Natural killer cell (primary cell): ENCODE measurements around the gene MRPS15. TPM values are rescaled to one million over a fixed set of nuclear protein-coding genes. Genes with fewer than 3 reads are reported as not detected.
"Not testable (repeated sequence)": the region's sequence is repeated elsewhere in the genome, so short reads cannot be mapped to it uniquely, and the experiment has no call there.

Experiments
- ATAC-seq, 3 donors: fragments of 150-1000 bp in 2 of 3; fragments of 200-7000 bp in 1 of 3; cut with Tn5 transposase; 1 replicate in 1 of 3; 2 replicates in 2 of 3; pipeline ENCODE4 v1.10.0; 2021; ENCODE audit warnings: mild to moderate bottlenecking in 2 of 3, moderate library complexity in 2 of 3
- DNase-seq, 2 donors: peaks; one replicate each; pipeline versions ENCODE4 v3.0.0 to v3.0.0-alpha.2; 2013 to 2021; ENCODE audit warnings: mixed read lengths in 1 of 2
- H3K27ac ChIP-seq: one replicate; pipeline ENCODE4 v1.5.1; 2013; ENCODE audit warnings: mild to moderate bottlenecking, low read length
- H3K27me3 ChIP-seq: one replicate; pipeline ENCODE4 v1.6.1; 2013; ENCODE audit warnings: low read length; ENCODE audit not compliant: control insufficient read depth, insufficient read depth
- H3K36me3 ChIP-seq: one replicate; pipeline ENCODE4 v1.6.1; 2013; ENCODE audit warnings: low read length; ENCODE audit not compliant: control insufficient read depth, insufficient read depth
- H3K4me1 ChIP-seq: one replicate; pipeline ENCODE4 v1.6.1; 2013; ENCODE audit warnings: low read length; ENCODE audit not compliant: control insufficient read depth, insufficient read depth
- H3K4me3 ChIP-seq: one replicate; pipeline ENCODE4 v1.5.1; 2013; ENCODE audit warnings: low read length
- H3K9me3 ChIP-seq: one replicate; pipeline ENCODE4 v1.6.1; 2013; ENCODE audit warnings: low read length; ENCODE audit not compliant: control insufficient read depth, insufficient read depth
- H3K27ac Mint-ChIP-seq, 2 donors: one replicate each; pipeline ENCODE4 v1.8.0; 2022; ENCODE audit warnings: mild to moderate bottlenecking in 2 of 2, mixed read lengths in 2 of 2, moderate library complexity in 1 of 2
- H3K27me3 Mint-ChIP-seq, 2 donors: one replicate each; pipeline ENCODE4 v1.8.0; 2022; ENCODE audit warnings: low read depth in 2 of 2, mixed read lengths in 2 of 2
- H3K36me3 Mint-ChIP-seq: one replicate; pipeline ENCODE4 v1.8.0; 2022; ENCODE audit warnings: mixed read lengths
- H3K4me1 Mint-ChIP-seq, 2 donors: one replicate each; pipeline ENCODE4 v1.8.0; 2022; ENCODE audit warnings: mixed read lengths in 2 of 2
- H3K4me3 Mint-ChIP-seq: one replicate; pipeline ENCODE4 v1.8.0; 2022; ENCODE audit warnings: mild to moderate bottlenecking, moderate library complexity, mixed read lengths
- H3K9me3 Mint-ChIP-seq, 2 donors: one replicate each; pipeline ENCODE4 v1.8.0; 2022; ENCODE audit warnings: mixed read lengths in 2 of 2
- WGBS: methylation state at CpG from one replicate; pipeline ENCODE4 v1.1.7; 2013; ENCODE audit warnings: missing lambda C conversion rate; ENCODE audit not compliant: insufficient coverage; 5-methylcytosine and 5-hydroxymethylcytosine counted together
- intact Hi-C: fragments of 100-400 bp; cut with micrococcal nuclease; formaldehyde crosslinking; loops from one replicate; pipeline ENCODE4 v1.14.2; 2022
- total RNA-seq, 4 donors: library from RNA; stranded (reverse); fragments of 120-200 nt in 1 of 4; gene quantifications; one replicate each; pipeline versions ENCODE4 v1.2.3 to v1.2.4, GENCODE V29; 2013 to 2022
- TF ChIP-seq, protein P1 (sequence below): fragments of 200-600 bp; IDR thresholded peaks from one replicate; pipeline ENCODE4 v1.8.0; 2022; ENCODE audit warnings: antibody characterized with exemption

The MRPS15 gene
- 10 to 100 TPM; 28.2 to 38.2 (median 32.0) TPM for total RNA-seq
- 31.7 TPM for total RNA-seq (2013)

DNA sequence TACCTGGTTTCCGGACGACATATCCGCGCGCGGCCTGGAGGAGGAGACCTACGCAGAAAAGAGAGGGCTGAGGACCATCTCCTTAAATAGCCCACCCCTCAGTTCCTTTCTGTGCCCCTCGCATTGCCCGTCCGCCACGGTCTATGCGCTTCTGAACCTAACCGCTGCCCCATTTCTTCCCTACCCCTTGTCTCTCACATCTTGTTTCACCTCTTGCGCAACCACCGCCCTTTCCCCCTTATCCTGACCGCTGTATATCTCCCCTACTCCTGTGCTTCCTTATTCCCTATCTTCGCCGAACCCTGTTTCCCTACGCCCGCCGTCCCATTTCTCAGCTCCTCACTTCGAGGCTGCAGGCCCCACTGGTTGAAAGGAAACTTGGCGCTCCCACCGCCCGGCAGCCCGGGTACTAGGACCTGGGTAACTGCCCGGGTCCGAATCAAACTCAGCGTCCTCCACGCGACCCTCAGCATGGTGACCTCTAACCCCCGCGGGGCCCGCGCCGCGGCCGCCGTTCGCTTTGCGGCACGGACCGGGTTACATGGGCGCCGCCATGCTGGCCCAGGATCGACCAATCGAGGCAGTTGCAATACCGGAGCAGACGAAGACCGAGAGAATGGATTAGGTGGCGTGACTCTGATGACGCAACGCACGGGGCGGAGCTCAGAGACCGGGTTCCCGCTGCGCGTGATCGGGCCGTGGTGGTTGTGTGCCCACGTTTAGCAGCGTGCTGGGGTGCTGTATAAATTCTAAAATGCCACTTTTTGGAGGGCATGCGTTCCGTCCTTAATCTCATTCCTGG lies at the start of gene MRPS15:
MRPS15 (minus strand) TSS at position 582 of the 802 bp plus-strand sequence; CDS start at position 473, 109 bp downstream.
- intact Hi-C loops, result loop anchor here (1.0 kb wide), 2 partner anchors 14 to 315 kb away; partner anchors contain the start of genes OSCP1 and TRAPPC3
- TF ChIP-seq, protein P1, sequence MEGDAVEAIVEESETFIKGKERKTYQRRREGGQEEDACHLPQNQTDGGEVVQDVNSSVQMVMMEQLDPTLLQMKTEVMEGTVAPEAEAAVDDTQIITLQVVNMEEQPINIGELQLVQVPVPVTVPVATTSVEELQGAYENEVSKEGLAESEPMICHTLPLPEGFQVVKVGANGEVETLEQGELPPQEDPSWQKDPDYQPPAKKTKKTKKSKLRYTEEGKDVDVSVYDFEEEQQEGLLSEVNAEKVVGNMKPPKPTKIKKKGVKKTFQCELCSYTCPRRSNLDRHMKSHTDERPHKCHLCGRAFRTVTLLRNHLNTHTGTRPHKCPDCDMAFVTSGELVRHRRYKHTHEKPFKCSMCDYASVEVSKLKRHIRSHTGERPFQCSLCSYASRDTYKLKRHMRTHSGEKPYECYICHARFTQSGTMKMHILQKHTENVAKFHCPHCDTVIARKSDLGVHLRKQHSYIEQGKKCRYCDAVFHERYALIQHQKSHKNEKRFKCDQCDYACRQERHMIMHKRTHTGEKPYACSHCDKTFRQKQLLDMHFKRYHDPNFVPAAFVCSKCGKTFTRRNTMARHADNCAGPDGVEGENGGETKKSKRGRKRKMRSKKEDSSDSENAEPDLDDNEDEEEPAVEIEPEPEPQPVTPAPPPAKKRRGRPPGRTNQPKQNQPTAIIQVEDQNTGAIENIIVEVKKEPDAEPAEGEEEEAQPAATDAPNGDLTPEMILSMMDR, result no peak
- peak; percentile 98 to 100 (median 98) for ATAC-seq
- Histone ChIP-seq H3K4me3 (peak within 1 kb of the TSS; percentile 87), H3K27ac (peak within 1 kb of the TSS; percentile 66), H3K9me3 (no peaks in the 10 kb centered on the region), H3K27me3 (no peaks in the 10 kb centered on the region), H3K36me3 (peaks cover 14% of the 10 kb centered on the region), H3K4me1 (peaks cover 13% of the 10 kb centered on the region)
- under 1% methylated on average over 65 of the region's 65 CpGs for whole genome bisulfite sequencing
- Mint-ChIP-seq H3K27me3 (no peaks in the 10 kb centered on the region), H3K27ac (peak within 1 kb of the TSS; percentile 90 to 96), H3K36me3 (peaks cover 15% of the 10 kb centered on the region), H3K4me3 (peak within 1 kb of the TSS; percentile 99), H3K9me3 (no peaks in the 10 kb centered on the region), H3K4me1 (peaks cover 22 to 27% of the 10 kb centered on the region in 2 donors)
- DNase-seq, result peak; percentile 96 to 98

- no peaks in the 10 kb centered on the region for H3K4me1 ChIP-seq
- H3K27me3 ChIP-seq, result no peaks in the 10 kb centered on the region
- Mint-ChIP-seq H3K4me1 (no peaks in the 10 kb centered on the region), H3K4me3 (no peak overlapping the region), H3K9me3 (no peaks in the 10 kb centered on the region), H3K27ac (no peak overlapping the region), H3K36me3 (no peaks in the 10 kb centered on the region), H3K27me3 (peaks cover 0 to 2% of the 10 kb centered on the region in 2 donors)
- H3K9me3 ChIP-seq, result no peaks in the 10 kb centered on the region
- ATAC-seq (no peak), DNase-seq (no peak)
- TF ChIP-seq, protein P1, result no peak
- no peaks in the 10 kb centered on the region for H3K36me3 ChIP-seq
- intact Hi-C loops, result no loop called here
- WGBS, result 60% methylated on average over 1 of the region's 1 CpG
- H3K27ac ChIP-seq, result no peak overlapping the region
- H3K4me3 ChIP-seq, result no peak overlapping the region
Measured at GRCh38 chr1:36512842-36513241, 48.7 kb upstream of the MRPS15 start.

- H3K27me3 ChIP-seq, result no peaks in the 10 kb centered on the region
- ATAC-seq, result no peak
- no peak overlapping the region for H3K4me3 ChIP-seq
- Mint-ChIP-seq H3K4me1 (no peaks in the 10 kb centered on the region), H3K36me3 (no peaks in the 10 kb centered on the region), H3K27ac (no peak overlapping the region), H3K4me3 (no peak overlapping the region), H3K27me3 (peaks cover 0 to under 1% of the 10 kb centered on the region in 2 donors), H3K9me3 (no peaks in the 10 kb centered on the region)
- intact Hi-C loops, result no loop called here
- DNase-seq, result no peak
- WGBS, result 87% methylated on average over 15 of the region's 15 CpGs
- H3K9me3 ChIP-seq, result no peaks in the 10 kb centered on the region
- TF ChIP-seq, protein P1, result no peak
- no peaks in the 10 kb centered on the region for H3K36me3 ChIP-seq
- no peaks in the 10 kb centered on the region for H3K4me1 ChIP-seq
- H3K27ac ChIP-seq, result no peak overlapping the region
Measured at GRCh38 chr1:36511804-36512798, 47.9 kb upstream of the MRPS15 start.

GRCh38 chr1:36511220-36511619 lies 47.0 kb upstream of the MRPS15 start:
- H3K9me3 Mint-ChIP-seq, H3K4me1 Mint-ChIP-seq, DNase-seq, H3K27ac Mint-ChIP-seq, H3K36me3 ChIP-seq, H3K4me1 ChIP-seq, H3K27me3 ChIP-seq, H3K27me3 Mint-ChIP-seq, ATAC-seq, H3K4me3 Mint-ChIP-seq, H3K9me3 ChIP-seq, H3K4me3 ChIP-seq, intact Hi-C loops, H3K36me3 Mint-ChIP-seq, H3K27ac ChIP-seq: not testable (repeated sequence)
- 70% methylated on average over 2 of the region's 2 CpGs for WGBS
